Mesodermal cell (in vitro differentiated cells): Measurements from ENCODE around the gene UVRAG.

Source experiments
- H3K27ac ChIP-seq: 2 replicates; pipeline ENCODE4 v1.7.0; 2013; ENCODE audit warnings: mild to moderate bottlenecking, low read depth, low read length, moderate library complexity; ENCODE audit not compliant: severe bottlenecking
- H3K36me3 ChIP-seq: 2 replicates; pipeline ENCODE4 v1.7.1; 2013; ENCODE audit warnings: mild to moderate bottlenecking, low read length, moderate library complexity; ENCODE audit not compliant: control insufficient read depth, insufficient read depth
- H3K4me1 ChIP-seq: one replicate; pipeline ENCODE4 v1.7.1; 2013; ENCODE audit warnings: mild to moderate bottlenecking, low read length; ENCODE audit not compliant: insufficient read depth, control insufficient read depth, poor library complexity, severe bottlenecking
- H3K4me3 ChIP-seq: 2 replicates; pipeline ENCODE4 v1.7.0; 2013; ENCODE audit warnings: low read length, control low read depth, mild to moderate bottlenecking; ENCODE audit not compliant: insufficient read depth, poor library complexity, severe bottlenecking; ENCODE audit errors: extremely low read depth
- H3K9me3 ChIP-seq: 2 replicates; pipeline ENCODE4 v1.7.1; 2013; ENCODE audit warnings: mild to moderate bottlenecking, low read length, moderate library complexity; ENCODE audit not compliant: control insufficient read depth
- WGBS, 2 experiments: methylation state at CpG; one replicate each; pipeline ENCODE4 v1.1.5; 2013; ENCODE audit warnings: missing lambda C conversion rate in 2 of 2; ENCODE audit not compliant: insufficient coverage in 2 of 2; 5-methylcytosine and 5-hydroxymethylcytosine counted together

Gene UVRAG

DNA sequence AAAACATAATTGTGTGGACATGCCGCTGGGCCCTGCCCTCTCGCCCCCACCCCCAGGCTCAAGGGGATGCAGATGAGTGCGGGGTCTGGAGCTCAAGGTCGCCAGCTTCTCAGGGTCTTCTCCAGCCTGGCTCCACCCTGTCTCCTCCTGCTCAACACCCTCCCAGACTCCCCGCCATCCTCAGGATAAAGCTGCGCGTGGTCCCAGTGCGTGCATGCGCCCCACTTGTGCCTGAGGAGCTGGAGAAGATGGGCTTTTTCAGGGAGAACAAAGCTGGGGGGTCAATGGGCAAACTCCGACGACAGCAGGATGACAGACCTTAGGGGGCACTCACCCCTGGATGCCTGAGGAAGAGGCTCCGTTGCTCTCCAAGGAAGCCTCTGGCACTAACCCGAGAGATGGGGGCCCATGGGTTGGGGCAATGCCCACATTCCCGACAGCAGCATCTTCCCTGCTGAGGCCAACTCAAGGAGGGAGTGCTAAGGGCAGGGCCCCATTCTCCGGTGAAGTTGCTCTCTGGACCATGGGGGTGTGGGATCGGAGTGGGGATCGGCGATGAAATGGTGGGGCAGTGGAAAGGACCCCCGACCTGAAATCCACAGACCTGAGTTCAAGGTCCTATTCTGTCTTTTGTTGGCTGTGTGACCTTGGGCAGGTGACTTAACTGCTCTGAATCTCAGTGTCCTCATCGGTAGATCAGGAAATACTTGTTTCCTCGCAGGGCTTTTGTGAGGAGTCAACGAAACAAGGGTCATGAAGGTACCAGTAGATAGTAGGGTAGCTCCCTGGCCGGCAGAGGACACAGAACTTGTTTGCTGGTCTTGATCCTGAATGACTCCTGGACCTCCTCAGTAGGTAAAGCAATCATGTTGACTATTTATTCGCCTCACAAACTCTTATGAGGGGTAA is 343.6 kb downstream of the UVRAG start:
- Histone ChIP-seq H3K36me3 (no peaks in the 10 kb centered on the region), H3K27ac (no peak overlapping the region), H3K4me3 (no peak overlapping the region), H3K9me3 (no peaks in the 10 kb centered on the region), H3K4me1 (peaks cover 11% of the 10 kb centered on the region)
- WGBS, 2 experiments = 90 to 92% methylated on average over 19 to 20 of the region's 24 CpGs

DNA sequence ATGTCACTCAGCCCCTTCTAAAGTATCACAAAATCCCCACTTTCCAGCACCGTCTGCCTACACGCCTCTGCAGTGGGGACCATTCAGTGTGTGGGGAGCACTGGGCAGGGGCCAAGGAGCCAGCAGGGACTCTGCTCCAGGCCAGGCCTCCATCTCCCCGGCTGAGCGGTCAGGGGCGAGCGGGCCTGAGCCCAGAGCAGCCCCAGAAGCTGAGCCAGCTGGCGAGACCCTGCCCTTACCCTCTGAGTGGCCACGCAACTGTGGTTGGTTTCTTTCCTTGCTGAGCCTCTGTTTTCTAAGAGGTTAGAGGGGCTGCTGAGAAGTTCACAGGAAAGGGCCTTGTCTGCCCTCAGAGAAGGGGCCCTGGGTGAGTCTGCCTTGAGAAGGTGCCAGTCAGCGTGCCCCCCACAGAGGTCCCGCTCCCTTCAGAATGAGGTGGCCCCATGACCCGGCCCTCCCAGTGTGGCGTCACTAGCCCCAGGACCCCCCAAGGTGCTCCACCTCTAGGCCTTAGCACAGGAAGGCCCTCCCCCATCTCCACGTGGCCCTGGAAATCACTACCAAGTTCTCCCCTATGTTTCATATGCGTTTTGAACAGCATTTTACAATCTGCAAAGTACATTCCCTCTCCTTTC is 344.4 kb downstream of the UVRAG start:
- WGBS, 2 experiments = 83 to 87% methylated on average over 12 of the region's 14 CpGs
- no peaks in the 10 kb centered on the region for H3K36me3 ChIP-seq

DNA sequence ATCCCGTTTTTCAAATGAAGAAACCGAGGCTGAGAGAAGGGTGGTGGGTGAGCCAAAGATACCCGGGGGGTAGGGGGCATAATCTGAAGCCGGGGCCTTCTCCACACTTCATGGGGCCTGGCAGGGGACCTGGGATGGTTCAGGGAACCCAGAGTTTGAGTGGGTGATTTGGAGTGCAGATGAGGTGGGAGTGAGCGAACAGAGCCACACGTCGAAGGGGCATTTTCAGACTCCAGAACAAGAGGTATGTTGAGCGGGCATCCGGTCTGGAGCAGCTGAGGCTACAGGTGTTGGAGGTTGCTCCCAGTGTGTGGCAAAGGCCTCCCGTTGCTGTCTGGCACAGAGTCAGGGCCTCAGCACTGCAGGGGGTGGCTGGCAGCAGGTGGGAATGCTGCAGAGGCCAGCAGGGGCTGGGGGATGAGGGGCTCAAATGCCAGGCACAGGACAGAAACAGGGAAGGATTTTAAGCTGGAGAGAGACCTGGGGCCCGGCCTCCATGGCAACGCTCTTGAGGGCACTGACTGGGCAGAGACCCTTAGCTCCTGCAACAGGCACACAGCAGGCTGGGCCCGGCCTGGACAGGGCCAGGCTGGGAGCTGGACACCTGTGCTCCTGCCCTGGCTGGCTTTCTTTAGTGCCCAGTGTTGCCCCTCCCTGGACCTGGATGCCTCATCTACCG is 345.1 kb downstream of the UVRAG start:
- peaks cover 8% of the 10 kb centered on the region for H3K4me1 ChIP-seq
- WGBS, 2 experiments = 79 to 83% methylated on average over 12 of the region's 14 CpGs
- no peak overlapping the region for H3K4me3 ChIP-seq
- H3K9me3 ChIP-seq = no peaks in the 10 kb centered on the region
- H3K27ac ChIP-seq = no peak overlapping the region
- no peaks in the 10 kb centered on the region for H3K36me3 ChIP-seq

More for the DNA sequence above, 344.4 kb downstream of the UVRAG start:
- no peak overlapping the region for H3K4me3 ChIP-seq
- no peaks in the 10 kb centered on the region for H3K9me3 ChIP-seq
- H3K27ac ChIP-seq = no peak overlapping the region
- peaks cover 8% of the 10 kb centered on the region for H3K4me1 ChIP-seq

DNA sequence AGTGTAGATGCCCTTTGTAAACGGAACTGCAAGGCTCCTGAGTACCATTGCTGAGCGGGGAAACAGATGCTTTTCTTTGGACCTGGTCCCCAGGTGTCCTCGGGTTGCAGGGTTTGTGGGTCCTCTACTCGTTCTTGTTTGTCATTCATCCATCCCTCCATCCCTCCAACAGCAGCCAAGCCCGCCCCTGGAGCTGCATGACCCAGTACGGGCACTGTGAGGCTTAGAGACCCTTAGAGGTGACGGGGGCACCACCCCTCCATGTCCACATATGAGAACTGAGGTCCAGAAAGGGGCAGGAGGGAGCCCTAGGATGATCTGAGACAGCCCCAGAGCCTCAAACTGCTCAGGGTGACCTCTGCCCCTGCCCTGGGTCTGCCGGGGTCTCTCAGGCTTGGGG is 345.8 kb downstream of the UVRAG start:
- Histone ChIP-seq H3K4me3 (no peak overlapping the region), H3K9me3 (no peaks in the 10 kb centered on the region), H3K4me1 (peaks cover 5% of the 10 kb centered on the region), H3K27ac (no peak overlapping the region), H3K36me3 (no peaks in the 10 kb centered on the region)
- 82 to 91% methylated on average over 6 to 7 of the region's 8 CpGs for WGBS, 2 experiments

DNA sequence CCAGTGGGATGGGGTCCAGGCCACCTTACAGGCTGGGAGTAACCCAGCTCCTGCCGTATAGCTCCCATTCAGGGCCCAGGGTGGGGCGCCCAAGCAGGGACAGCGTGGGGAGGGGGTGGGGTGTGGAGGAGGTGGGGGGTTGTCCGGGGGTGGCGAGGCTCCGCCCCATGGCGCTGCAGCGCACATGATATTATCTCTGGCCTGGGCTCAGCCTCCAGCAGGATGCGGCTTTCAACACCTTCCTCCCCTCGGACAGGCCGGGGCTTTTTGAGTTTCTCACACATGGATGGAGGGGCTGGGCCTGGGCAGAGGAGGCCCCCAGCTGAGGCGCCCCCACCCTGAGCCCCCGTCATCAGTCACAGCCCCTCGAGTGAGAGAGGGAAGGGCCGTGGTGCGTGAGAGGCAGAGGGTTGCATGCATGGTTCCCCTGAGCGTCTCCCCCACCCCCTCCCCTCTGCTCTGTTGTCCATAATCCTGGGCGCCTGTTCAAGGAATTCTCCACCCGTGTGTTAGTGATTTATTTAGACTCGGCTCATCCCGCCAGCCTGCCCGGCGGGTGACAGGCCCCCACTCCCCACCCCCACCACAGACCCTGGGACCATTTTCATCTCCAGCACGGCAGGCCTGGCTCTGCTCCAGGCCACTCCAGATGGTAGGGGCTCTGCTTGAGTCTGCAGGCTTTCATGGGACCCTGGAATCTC is 346.4 kb downstream of the UVRAG start:
- Histone ChIP-seq H3K9me3 (no peaks in the 10 kb centered on the region), H3K4me1 (peaks cover 3% of the 10 kb centered on the region), H3K36me3 (no peaks in the 10 kb centered on the region), H3K27ac (no peak overlapping the region), H3K4me3 (no peak overlapping the region)
- WGBS, 2 experiments = 80 to 86% methylated on average over 3 to 7 of the region's 24 CpGs

DNA sequence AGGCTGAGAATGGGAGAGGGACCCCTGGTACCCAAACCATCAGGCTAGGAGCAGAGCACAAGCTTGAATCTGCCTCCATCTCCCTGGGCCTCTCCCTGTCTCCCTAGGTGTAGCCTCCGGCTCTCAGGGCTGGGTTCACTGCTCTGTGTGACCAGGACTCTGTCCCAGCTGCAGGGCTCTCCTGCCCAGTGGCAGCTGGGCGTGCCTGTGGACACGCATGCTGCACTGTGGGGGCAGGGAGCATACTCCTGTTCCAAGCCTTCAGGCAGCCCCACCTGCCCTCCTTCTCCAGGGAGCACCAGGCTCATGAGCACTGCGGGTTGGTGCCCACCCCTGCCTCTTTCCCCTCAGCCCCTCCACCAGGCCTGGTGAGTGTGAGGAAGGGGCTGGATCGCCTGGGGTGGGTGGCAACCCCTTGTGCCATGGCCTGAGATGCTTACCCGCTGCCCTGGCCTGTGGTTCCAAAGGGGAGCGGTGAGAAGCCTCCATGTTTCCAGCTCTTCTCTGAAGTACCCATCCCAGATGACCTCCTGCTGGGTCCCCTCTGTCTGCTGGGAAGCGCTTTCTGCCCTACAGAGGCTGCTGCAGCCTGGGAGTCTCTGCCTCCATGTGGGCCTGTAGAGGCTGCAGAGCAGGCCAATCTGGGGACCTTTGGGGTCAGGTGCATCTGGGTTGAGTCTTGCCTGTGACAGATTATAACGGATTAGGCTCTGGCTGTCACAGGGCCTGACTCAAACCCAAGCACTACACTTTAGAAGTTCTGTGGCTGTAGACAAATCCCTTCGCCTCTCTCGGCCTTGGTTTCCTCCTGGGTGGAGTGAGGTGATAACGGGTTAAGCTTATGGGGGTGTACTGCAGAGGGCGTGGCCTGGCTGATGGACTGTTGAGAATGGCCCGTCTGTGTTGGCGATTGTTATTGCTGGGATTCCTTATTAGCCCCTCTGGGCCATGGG is 347.6 kb downstream of the UVRAG start:
- Histone ChIP-seq H3K4me1 (no peaks in the 10 kb centered on the region), H3K9me3 (no peaks in the 10 kb centered on the region), H3K4me3 (no peak overlapping the region), H3K36me3 (no peaks in the 10 kb centered on the region), H3K27ac (no peak overlapping the region)
- WGBS, 2 experiments = 87 to 95% methylated on average over 10 to 13 of the region's 15 CpGs

DNA sequence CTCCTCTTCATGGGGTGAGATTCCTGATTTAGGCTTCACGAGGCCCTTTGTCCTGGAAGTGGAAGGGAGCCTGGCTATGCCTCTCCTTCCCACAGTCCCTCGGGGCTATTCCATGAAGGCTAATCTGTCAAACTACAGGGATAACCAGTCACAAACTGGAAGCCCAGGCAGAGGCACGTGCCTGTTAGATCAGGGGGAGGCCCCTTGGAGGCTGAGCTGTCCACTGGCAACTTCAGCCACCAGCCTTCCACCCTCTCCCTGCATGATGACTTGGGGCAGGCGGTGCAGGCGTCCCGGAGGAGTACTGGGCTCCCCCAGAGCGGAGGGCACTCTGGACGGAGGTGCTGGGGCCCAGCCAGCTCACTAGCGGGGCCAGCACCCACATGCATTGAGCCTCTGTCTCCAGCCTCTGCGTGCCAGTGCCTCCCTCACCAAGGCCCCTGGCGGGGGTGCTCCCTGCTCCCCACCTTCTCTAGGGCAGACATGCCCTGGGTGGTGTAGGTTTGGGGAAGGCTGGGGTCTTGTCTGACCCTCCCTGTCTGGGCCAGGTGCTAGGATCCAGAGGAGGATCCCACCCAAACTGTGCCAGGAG is 348.4 kb downstream of the UVRAG start:
- 90 to 96% methylated on average over 6 to 10 of the region's 11 CpGs for WGBS, 2 experiments
- H3K9me3 ChIP-seq = no peaks in the 10 kb centered on the region
- H3K36me3 ChIP-seq = no peaks in the 10 kb centered on the region
- no peaks in the 10 kb centered on the region for H3K4me1 ChIP-seq
- no peak overlapping the region for H3K27ac ChIP-seq
- H3K4me3 ChIP-seq = no peak overlapping the region

DNA sequence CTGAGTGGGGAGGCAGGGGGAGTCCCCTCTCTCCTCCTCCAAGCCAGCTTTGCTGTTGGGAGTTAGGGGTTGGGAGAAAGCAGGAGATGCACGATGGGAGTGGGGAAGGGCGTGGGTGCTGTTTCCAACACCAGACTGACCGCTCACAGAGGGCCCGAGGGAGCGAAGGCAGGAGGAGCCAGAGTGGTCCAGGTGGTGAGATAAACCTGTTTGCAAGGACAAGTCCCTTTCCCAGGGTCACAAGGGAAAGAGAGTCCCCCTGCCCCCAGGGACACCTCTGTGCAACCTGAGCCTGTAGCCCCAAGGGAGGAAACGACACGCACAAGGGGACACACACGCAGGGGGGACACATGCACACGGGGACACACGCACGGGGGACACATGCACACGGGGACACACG is 349.1 kb downstream of the UVRAG start:
- Histone ChIP-seq H3K4me3 (no peak overlapping the region), H3K4me1 (no peaks in the 10 kb centered on the region), H3K27ac (no peak overlapping the region), H3K9me3 (no peaks in the 10 kb centered on the region), H3K36me3 (no peaks in the 10 kb centered on the region)
- 86 to 96% methylated on average over 8 to 10 of the region's 13 CpGs for WGBS, 2 experiments

DNA sequence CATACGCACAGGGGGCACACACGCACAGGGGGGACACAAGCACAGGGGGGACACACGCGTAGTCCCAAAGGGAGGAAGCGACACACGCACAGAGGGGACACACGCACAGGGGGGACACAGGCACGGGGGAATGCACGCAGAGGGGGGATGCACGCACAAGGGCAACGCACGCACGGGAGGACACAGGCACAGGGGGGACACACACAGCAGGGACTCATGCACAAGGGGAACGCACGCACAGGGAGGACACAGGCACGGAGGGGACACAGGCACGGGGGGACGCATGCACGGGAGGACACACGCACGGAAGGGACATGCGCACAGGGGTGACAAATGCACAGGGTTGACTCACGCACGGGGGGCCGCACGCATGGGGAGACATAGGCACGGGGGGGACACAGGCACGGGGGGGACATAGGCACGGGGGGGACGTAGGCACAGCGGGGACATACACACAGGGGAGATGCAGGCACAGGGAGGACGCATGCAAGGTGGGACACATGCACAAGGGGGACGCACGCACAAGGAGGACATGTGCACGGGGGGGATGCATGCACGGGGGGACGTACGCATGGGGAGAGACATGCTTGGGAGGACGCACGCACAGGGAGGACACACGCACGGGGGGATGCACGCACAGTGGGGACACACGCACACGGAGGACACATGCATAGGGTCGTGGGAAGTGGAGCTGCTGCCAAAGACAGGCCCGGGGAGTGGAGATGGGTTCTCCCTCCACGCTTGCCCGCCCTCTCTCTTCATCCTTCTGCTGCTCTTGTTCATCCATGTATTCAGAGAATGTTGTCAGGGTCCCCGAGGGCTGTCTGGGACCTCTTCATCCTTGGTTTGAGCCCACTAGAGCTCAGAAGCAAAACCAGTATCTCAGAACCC is 350.1 kb downstream of the UVRAG start:
- Histone ChIP-seq H3K36me3 (no peaks in the 10 kb centered on the region), H3K9me3 (no peaks in the 10 kb centered on the region), H3K4me3 (no peak overlapping the region), H3K27ac (no peak overlapping the region), H3K4me1 (no peaks in the 10 kb centered on the region)
- 92 to 97% methylated on average over 35 to 48 of the region's 50 CpGs for WGBS, 2 experiments
